GM18505 (cell line): ENCODE results near the gene SUSD4.

Experiments used
- ATAC-seq: cut with Tn5 transposase; IDR thresholded peaks from one replicate; pipeline ENCODE4 v1.9.1; 2021; ENCODE audit not compliant: unreplicated experiment
- POLR2A ChIP-seq: IDR thresholded peaks from 4 replicates; pipeline ENCODE4 v1.6.1; 2011; ENCODE audit warnings: borderline replicate concordance; ENCODE audit not compliant: insufficient read depth, insufficient read length; ENCODE audit errors: extremely low read depth

SUSD4 gene

GRCh38 chr1:223393275-223394214, 29.6 kb upstream of the SUSD4 start, which contains the start of gene CCDC185:
CCDC185 (plus strand) TSS chr1:223393415; CDS start chr1:223393476, 61 bp downstream.
- no peak for TF ChIP-seq POLR2A
- no peak for ATAC-seq

GRCh38 chr1:223390618-223391017, 26.6 kb upstream of the SUSD4 start:
- ATAC-seq, result no peak
- TF ChIP-seq POLR2A, result no peak

GRCh38 chr1:223386013-223386412, 22.0 kb upstream of the SUSD4 start:
- ATAC-seq, result no peak
- no peak for TF ChIP-seq POLR2A

- no peak for ATAC-seq
- no peak for TF ChIP-seq POLR2A
Observed at GRCh38 chr1:223378754-223379153, 14.8 kb upstream of the SUSD4 start.

GRCh38 chr1:223374064-223374610, 10.2 kb upstream of the SUSD4 start:
- ATAC-seq, result no peak
- TF ChIP-seq POLR2A, result no peak

GRCh38 chr1:223364685-223365382, 858 bp upstream of the SUSD4 start:
- ATAC-seq, result no peak
- no peak for TF ChIP-seq POLR2A

GRCh38 chr1:223363057-223363855, 720 bp downstream of the SUSD4 start:
- no peak for ATAC-seq
- no peak for TF ChIP-seq POLR2A

- no peak for TF ChIP-seq POLR2A
- no peak for ATAC-seq
Observed at GRCh38 chr1:223358826-223359225, 5.2 kb downstream of the SUSD4 start.

GRCh38 chr1:223355699-223356098, 8.3 kb downstream of the SUSD4 start:
- TF ChIP-seq POLR2A, result no peak
- no peak for ATAC-seq

- ATAC-seq, result no peak
- TF ChIP-seq POLR2A, result no peak
Observed at GRCh38 chr1:223353939-223354338, 10.0 kb downstream of the SUSD4 start.

- no peak for TF ChIP-seq POLR2A
- no peak for ATAC-seq
Observed at GRCh38 chr1:223352944-223353343, 11.0 kb downstream of the SUSD4 start.

GRCh38 chr1:223350361-223350908, 13.5 kb downstream of the SUSD4 start:
- ATAC-seq, result no peak
- no peak for TF ChIP-seq POLR2A
